GM18498 (cell line): ENCODE data around the gene INTS1.

Experiments
- ATAC-seq: cut with Tn5 transposase; IDR thresholded peaks from one replicate; pipeline ENCODE4 v1.9.1; 2021; ENCODE audit warnings: mild to moderate bottlenecking, moderate library complexity; ENCODE audit not compliant: unreplicated experiment

The INTS1 gene

DNA sequence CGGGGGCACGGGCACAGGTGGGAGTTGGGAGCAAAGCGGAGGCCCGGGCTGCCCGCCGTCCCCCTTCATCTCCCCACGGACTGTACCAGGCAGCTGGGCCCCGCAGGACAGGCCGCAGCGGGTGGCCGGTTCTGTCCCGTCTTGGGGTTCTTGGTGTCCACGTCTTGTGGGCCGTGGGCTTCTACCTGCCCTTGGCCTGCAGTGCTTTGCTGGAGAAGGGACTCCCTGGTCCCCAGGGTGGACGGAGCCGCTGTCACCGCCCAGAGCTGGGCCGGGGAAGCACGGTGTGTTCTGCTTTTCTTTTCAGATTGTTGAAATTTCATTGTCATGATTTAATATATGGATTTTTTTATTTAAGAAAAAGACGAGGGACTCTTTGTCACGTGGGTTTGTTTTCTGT lies 38.1 kb upstream of the INTS1 start:
- ATAC-seq: no peak

DNA sequence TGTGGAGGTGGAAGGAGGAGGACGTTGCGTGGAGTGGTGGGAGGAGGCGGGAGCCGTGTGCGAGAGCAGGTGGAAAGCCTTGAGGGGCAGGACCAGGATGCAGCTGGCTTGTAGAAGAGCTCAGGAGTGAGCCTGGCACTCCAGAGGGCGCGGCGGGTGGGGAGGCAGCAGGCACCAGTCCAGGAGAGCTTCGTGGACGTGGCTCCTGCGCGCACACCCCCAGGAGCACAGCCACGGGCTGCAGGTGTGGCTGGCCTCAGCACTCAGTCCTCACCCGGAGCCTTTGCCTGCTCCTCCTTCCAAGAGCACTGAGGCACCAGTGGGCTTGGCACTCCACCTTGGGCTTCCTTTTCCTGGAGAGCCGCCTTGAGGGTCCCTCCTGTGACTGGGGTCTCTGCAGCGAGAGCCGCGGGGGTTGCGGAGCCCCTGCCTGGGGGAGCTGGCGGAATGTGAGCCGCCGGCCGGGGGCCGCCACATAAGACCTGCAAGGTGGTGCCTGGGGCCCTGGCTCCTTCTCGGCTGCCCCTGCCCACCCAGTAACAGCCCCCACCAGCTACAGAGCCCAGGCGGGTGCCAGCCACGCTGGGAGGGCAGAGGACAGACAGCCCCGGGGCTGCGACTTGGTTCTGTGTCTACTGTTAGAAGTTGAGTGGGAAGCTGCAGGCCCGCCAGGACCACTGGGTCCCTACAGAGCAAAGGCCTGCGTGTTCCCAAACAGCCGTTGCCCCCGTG lies 37.4 kb upstream of the INTS1 start:
- no peak for ATAC-seq

DNA sequence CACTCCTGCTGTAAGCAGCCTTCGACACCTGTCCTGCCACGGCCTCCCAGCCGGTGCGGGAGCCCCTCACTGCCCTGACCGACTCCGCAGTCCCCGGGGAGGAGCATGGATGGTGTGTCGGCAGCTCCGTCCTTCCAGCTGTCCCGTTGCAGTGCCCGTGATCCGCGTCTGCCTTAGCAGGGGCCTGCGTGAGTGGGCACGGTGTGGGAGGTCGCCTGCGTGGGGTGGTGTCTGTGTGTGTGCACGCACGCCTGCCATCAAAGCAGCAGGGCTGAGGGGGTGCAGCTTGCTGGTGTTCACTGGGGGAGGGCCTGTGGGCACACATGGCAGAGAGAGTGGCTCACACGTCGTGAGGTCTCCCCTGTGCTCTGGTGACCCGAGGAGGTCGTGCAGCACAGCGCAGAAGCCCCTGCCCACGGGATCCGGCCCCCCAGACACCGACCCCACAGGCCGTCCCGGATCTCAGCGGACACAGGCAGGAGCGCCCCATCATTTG lies 36.6 kb upstream of the INTS1 start:
- no peak for ATAC-seq

DNA sequence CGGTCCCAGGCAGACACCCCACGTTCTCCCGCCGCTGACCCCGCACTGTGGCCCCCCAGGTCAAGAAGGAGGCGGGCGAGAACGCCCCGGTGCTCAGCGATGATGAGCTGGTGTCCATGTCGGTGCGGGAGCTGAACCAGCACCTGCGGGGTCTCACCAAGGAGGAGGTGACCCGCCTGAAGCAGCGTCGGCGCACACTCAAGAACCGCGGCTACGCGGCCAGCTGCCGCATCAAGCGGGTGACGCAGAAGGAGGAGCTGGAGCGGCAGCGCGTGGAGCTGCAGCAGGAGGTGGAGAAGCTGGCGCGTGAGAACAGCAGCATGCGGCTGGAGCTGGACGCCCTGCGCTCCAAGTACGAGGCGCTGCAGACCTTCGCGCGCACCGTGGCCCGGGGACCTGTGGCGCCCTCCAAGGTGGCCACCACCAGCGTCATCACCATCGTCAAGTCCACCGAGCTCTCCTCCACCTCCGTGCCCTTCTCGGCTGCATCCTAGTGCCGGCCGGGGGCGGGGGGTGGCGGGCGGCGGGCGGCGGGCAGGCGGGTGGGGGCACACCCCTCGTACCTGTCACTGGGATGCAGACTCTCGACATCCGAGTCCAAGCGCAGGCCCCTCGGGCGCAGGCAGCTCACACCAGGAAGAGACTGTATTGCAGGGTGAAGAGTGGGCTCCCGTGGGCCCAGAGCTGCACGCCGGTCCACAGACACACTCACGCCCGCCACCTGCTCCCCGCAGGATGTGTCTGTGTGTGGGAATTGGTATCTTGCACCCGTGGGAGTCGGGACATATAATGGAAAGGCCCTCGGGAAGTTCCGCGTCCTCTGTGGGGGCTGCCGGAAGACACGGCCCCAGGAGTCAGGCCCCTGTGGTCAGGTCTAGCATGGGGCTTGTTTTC lies 35.9 kb upstream of the INTS1 start:
- ATAC-seq: no peak

DNA sequence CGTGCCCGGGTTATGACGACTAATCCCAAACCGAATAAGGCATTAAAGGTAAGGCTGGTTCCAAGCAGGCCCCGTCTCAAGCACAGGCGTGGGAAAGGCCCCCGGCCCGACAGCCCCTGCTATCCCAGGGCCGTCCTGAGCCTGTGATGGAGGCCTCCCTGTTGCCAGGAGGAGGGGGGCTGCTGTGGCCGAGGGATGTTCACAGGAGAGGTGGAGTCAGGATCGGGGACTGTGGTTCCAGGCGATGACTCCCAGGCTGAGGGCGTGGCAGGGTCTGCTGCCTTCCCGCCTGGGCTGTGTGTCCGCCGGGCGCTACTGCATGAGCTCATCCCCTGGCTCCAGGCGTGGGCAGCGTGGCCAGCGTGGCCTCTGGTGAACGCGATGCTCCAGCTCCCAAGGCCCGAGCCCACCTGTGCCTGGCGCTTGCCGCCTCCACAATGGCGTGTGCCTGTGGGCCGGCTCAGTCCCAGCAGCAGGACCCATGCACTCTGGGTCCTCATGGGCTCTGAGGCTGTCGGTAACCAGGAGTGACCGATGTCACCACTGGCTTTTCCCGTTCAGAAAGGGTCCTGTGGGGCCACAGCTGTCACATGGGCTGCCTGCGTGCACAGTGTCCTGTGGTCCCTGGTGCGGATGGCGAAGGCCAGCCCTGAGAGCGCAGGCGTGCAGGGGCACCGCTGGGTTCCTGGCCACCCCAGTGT lies 35.1 kb upstream of the INTS1 start:
- no peak for ATAC-seq

DNA sequence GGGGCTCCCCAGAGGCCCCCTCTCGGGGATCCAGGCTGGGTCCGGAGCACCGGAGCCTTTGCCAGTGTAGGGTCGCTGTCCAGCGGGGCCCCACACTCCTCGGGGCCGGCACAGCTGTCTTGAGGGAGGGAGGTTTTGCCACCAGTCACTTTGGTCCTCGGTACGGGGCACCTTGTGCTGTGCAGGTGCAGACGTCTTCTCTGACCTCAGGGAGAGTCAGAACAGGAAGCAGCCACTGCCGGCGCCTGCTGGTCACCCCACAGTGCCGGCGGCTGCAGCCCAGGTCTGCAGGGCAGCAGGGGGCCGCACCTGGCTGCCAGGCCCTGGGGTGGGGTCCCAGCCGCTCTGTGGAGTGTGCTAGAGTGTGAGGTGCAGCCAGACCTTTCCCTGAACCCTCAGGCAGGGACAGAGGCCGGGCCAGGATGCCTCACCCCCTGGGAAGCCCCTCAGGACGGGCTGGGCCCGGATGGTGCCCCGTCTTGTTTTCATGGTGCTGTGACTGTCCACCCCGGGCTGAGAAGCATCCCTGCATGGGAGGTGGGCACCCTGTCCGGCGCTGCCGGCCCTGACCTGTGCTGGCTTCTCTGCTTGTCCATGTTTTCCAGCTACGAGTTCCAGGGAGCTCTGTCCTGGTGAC lies 34.5 kb upstream of the INTS1 start:
- ATAC-seq: no peak

DNA sequence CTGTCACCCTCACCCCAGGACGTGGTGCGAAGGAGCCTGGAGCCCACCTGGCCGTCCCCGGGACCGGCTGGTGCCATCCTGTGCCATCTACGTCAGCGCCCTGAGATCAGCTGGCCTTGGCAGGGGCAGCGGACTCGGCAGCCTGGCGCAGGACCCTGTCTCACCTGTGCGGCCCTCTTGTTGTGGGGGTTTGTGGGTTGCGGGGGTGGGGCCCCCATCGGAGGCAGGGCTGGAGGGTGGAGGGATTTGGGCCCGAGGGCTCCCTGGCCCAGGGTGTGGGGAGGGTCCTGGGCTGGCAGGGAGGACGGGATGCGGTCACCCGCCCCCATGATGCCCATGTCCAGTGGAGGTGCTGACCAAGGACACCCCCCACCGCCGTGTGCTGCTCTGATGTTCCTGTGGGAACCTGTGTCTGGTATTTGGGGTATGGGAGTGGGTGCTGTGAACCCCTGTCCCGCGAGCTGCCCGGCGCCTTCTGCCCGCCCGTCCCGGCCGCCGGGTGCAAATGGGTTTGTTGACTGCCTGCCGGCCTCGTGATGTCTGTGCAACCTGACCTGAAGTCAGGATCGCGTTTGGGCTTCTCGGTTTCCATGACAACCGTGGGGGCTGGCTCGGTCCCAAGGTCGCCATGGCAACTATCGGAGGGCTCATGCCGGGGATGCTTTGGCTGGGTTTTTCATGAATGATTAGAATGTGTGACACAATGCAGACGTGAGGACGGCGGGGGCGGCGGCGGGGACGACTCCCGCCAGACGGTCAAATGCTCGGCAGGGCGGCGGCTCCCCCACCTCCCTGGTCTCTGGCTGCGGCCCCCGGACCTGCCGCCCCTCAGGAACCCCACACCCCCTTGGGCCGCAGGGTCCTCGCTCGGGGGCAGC lies 33.6 kb upstream of the INTS1 start:
- ATAC-seq: no peak

DNA sequence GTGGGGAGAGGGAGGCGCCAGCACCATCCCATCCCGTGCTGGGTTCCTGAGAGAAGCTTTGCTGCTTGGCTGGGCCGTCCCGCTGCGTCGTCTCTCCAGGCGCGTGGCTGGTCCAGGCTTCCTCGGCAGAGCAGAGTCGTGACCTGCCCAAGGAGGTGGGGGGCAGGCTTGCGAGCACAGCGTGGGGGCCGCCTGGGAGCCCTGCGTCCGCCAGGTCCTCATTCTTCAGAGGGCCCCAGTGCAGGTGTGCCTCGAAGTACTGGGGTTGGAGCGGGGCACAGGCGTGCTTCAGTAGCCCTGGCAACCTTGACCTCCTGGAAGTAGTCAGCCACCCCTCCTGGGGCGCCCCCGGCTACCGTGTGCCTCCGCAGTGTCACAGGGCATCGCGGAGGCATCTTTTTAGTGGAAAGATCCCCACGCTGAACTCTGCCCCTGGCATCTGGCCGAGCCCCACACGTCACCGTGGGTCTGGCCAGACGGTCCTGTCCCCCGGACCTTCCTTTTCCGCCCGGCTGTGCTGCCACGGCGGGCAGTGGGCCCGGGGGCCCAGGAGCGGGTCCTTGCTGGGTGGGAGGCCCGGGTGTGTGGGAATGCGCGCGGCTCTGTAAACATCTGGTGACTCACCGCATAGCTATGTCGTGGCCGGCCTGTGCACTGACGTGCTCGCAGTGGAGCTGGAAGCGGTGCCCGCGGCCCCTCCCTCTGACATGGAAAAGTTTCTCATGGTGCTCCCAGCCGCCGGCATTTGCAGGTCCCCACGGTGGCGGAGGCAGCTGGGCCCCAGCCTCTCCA lies 32.8 kb upstream of the INTS1 start:
- ATAC-seq: no peak

DNA sequence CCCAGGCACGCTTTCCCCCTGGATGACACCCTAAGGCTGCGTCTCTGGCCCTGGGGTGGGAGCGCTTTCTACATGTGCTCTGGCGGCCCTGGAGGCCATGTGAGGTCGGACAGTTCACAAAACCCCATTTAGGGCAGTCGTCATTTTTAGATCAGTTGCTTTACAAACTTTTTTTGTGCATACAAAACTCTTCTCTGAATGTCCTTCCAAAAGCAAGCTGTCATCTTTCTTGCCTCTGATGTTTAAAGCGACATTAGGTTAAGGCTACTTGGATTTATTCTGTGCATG lies 32.2 kb upstream of the INTS1 start:
- no peak for ATAC-seq

DNA sequence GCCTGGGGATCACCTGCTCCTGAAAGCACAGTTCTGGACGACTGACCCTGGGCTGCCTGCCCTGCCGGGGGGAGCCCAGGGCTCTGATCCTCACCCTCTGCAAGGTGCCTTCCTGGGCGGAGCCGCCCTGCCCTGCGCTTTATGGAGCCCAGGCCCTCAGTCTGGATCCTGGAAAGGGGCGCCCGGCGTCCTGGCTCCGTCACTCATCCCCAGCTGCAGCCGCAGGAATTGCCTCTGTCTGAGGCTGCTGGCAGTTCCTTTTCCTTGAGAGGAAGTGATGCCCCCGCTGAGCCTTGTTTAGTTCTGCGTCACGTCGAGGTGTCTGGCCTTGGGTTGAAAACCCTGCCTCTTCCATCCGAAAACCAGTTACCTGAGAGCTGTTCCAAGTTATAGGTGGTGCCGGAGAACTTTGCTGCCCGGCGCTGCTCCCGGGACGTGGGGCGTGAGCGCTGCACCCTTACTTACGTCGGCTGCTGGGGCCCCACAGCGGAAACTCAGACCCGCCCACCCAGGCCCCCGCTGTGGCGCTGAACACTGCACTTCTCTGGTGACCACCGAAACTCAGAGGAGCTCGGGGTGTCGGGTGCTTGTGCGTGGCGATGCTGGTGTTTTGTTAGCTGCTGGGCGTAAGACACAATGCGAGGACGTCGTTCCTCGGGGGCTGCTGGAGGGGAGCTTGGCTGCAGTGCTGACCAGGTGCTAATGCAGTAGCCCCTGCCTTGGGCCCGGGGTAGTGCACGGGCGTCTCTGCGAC lies 31.7 kb upstream of the INTS1 start:
- ATAC-seq: no peak

DNA sequence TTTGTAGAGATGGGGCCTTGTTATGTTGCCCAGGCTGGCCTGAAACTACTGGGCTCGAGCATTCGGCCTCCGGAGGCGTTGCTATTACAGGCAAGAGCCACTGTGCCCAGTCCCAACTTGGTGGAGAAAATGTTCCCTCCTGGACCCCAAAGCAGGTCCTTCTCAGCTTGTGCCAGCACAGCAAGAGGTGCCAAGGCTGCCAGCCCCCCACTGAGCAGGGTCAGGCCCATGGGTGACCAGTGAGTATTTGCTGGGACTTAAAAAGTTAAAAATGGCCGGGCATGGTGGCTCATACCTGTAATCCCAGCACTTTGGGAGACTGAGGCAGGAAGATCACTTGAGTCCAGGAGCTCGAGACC lies 30.9 kb upstream of the INTS1 start:
- ATAC-seq: no peak

DNA sequence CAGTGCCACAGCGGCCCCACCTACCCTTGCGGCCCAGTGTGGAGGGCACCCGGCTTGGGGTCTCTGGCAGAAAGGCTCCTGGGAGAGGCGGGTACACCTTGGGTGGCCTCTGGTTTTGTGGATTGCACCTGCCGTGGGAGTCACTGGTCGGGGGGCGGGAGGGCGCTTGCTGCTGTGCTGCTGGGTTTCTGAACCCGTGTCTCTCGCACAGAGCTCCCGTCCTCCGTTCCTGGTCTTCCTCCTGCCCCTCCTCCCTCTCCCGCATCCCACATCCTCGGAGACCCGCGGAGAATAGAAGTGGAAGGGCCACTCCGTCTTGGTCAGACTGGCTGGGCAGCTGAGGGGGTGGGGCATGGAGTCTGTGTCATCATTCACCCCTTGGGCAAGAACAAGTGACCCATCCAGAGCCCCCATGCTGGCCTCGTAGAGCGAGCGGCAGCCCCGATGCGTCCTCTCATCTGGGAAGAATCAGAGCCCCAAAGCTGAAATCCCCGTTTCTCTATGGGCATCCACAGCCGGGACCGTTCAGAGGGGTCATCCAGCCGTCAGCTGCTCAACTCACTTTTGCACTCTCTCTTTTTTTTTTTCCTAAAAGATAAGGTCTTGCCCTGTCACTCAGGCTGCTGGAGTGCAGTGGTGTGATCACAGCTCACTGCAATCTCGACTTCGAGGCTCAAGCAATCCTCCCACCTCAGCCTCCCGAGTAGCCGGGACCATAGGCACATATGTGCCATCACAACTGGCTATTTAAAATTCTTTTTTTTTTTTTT lies 30.3 kb upstream of the INTS1 start:
- no peak for ATAC-seq

DNA sequence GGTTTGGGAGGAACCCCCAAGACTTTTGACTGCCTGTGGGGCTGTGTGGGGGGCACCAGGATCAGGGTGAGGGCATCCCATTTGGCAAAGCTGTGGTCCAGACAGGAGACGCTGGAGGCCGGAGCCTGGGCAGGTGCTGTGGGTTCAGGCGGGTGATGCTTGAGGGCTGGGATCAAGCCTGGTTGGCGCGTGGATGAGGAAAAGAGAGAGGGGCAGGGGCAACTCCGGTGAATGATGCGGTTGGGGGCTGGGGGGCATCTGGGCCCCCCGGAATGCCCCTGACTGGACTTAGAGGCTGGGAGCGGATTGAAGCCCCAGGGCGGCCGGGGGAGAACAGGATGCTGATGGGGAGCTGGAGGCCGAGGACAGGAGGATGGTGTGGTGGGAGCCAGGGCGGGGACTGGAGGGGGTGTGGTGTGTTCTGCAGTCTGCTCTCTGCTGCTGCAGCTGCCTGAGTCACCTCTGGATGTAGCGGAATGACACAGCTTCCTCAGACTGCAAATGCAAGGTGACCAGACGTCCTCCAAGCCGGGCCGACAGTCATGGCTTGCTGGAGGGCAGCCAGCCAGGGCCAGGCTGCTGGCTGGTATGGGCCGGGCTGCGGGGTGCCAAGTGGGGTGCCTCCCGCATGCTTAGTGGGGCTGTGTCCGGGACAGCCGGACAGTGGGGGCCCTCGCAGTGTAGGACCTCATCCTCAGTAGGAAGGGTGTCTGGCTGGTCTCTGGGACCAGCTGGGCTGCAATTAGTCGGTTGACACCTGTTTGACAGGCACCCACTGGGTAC lies 29.5 kb upstream of the INTS1 start:
- no peak for ATAC-seq

DNA sequence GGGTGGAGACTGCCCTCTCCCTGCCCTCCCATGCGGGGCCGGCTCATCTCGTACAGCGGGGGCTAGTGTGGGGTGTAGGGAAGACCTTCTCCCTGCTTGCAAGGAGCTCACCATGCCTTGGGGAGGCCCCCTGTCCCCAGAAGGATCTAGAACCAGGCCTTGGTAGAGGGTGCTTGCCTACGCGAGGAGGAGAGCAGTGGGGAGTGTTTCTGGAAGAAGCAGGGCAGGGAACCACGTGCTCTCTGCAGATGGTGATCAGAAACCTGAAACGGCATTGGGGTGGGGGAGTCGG lies 29.0 kb upstream of the INTS1 start:
- no peak for ATAC-seq

DNA sequence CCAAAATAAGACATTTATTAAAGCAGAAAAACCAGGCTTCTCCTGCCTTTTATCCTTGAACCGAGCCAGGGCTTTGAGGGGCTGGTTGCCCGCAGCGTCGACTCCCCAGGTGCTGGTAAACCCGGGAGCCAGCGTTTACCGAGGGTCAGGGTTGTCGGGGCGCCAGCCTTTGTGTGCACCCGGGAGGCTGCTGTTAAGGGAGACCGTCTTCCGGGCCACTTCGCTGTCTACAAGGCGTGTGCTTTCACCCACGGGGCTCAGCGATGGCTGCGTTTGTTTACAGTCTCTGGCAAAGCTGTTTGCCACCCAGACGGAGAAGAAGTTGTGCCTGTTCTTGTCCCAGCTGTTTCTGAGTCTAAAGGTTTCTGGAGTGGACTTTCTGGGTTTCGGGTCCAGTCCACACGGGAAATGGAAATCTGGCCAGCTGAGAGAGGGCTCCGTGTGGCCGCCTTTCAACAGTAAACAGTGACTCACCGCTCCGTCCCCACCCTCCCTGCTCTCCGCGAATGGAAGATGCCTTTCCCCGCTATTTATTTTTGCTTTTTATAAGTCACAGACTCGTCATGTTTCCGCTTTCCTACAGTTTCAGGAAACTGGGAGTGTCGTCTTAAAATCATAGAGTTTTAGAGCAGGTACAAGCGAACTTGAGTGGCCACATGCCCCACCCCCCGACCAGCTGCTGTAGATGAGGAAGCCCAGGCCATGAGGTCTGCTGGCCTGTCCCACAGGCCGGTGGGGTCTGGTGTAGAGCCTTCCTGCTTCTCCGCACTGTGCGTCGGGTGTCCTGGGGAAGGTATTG lies 28.5 kb upstream of the INTS1 start:
- no peak for ATAC-seq

DNA sequence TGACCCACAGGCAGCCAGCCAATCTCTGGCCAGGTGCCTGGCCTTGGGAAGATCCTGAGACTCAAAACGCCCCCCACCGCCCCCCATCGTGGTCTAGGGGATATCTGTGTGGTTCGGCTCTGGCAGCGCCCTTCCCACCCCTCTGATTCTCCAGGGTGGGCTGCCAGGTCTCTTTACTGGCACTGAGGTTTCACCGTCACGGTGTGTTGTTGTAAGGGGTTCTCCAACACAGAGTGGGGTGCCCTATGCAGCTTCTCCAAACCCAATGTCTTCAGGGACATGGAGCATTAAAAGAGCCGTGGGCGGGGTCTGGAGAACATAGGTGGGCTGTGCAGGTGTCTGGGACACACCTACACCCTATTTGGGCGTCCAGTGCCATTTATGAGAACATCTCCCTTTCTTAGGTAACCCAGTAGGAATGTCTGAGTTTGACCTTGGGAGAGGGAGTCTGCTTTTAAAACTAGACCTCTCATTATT lies 27.8 kb upstream of the INTS1 start:
- ATAC-seq: no peak
